NCI-H460 (cell line): ENCODE results near the gene RNF169. TPM values are rescaled to one million over a fixed set of nuclear protein-coding genes. Genes with fewer than 3 reads are reported as not detected.

Source experiments
- DNase-seq: peaks from one replicate; pipeline ENCODE4 v3.0.0-alpha.2; 2016; ENCODE audit warnings: low read depth; ENCODE audit errors: extremely low read depth
- small RNA-seq, 2 experiments: library from RNA; depleted of rRNA; stranded (forward); fragments of <200 nt; gene quantifications; one replicate each; pipeline ENCODE3, GENCODE V24; 2014
- total RNA-seq: library from RNA; depleted of rRNA; stranded (reverse); fragments of >200 nt; shearing (Covaris generic); gene quantifications from 2 replicates; pipeline ENCODE4 v1.2.3, GENCODE V29; 2014; rRNA removed

The RNF169 gene
- total RNA-seq, 1 experiment from 2014 or later = 12.3 TPM

DNA sequence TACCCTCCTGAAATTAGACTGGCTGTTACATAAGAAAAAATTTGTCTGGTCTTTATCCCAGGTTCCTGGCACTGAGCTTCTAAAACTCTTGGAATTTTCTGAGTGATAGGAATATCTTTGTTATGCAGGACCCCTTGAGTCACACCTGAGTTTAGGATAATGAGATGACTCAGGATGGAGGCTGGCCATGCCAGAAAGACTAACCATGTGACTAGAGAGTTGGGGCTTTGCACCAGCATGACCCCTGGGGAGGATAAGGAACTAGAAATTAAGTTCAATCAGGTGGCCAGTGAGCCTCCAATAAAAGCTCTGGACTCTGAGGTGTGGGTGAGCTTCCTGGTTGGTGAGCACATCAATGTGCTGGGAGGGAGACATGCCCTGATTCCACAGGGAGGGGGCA is 112.1 kb downstream of the RNF169 start:
- no peak for DNase-seq

DNA sequence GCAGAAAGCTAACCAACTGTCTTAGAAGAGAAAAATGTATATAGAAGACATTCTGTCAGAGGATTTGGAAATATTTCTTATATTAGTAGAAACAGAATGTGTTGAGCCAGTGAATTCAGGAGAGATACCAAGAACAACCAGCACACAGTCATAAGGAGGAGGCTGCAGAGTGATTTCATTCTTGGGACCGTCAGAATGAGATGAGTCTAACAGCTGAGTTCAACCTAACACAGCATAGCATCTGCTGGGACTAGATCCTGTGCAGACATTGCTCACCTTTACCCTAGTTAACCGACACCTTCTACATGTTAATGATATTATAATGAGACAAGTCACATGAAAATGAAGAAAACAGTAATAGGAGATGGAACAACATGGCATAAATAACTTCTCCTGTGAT is 114.8 kb downstream of the RNF169 start:
- DNase-seq = no peak

DNA sequence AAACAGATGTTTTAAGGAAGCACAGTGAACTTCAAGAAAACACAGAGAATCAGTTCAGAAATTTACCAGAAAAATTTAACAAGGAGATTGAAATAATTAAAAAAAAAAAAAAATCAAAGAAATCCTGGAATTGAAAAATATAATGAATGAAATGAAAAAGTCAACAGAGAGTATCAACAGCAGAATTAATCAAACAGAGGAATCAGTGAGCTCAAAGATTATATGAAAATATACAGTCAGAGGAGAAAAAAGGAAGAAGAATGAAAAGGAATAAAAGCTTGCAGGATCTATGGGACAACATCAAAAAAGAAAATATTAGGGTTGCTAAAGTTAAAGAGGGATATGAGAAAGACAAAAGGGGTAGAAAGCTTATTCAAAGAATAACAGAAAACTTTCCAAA is 117.9 kb downstream of the RNF169 start:
- DNase-seq = no peak

DNA sequence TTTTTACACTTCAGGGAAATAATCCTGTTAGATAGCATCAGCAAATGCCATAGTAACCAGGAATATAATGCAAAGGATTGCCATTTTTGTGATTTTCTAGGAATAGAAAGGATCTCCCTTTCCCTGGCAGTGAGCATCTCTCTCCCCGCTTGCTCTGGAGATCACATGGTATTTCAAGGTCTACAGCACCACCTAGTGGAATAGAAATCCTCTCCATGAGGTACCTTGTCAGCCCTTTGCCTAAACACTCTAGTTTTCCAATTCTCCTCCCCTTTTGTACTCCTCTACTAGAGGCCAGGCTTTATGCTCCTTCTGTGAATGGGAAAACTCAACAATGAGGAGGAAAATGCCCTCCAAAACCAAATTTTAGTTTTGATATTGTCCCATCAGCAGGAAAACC is 121.8 kb downstream of the RNF169 start:
- no peak for DNase-seq

DNA sequence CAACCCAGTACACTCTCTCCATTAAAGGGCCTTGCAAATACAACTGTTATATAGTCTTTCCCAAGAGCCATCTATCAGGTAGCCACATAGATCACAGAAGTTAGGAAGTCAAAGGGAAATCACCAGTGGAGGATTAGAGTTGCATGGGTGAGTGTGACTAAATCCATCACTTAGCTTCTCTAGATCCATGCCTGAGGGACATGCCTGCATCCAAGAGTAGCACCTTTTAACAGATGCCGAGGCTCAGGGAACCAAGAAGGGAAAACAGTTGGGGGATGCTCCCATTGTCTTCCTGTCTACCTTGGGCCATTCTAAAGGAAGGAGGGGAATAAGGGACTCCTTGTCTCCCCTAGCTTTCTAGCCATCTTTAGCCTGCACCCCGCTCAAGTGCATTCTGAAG is 122.4 kb downstream of the RNF169 start:
- DNase-seq = no peak

DNA sequence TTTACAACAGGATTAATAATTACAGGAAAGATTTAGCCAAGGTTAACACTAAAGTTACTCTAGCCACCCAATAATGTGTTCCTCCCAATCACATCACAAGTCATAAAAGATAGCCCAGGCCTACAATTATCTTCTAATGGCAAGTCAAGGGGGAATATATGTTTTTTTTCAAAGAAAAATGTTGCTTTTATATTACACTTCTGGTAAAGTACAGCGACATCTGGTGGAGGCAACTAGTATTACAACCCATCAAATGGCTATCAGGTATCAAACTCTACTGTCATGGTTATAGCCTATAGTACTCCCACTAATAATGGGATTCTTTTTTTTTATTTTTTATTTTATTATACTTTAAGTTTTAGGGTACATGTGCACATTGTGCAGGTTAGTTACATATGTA is 128.5 kb downstream of the RNF169 start:
- no peak for DNase-seq

Small RNA genes lying within 50 kb of the gene (small RNA-seq; reads per million reads assigned to genes)
- gene MIR4696 (0 reads per million in 2 experiments), gene RN7SL239P (0 to 0.06 reads per million in 2 experiments)

Other genes starting within 250 kb of the RNF169 start
- 10.6 and 12.3 TPM in 2 replicates for gene POLD3, start 156.3 kb upstream of the RNF169 start, total RNA-seq
- not detected in 2 replicates for gene CHRDL2, start 17.4 kb upstream of the RNF169 start, total RNA-seq
- 22.3 and 25.1 TPM in 2 replicates for gene XRRA1, start 200.2 kb downstream of the RNF169 start, total RNA-seq
- gene SPCS2, start 200.4 kb downstream of the RNF169 start, total RNA-seq = 54.0 and 81.9 TPM in 2 replicates
- 7.5 and 7.7 TPM in 2 replicates for gene NEU3, start 240.1 kb downstream of the RNF169 start, total RNA-seq